H4 (cell line): ENCODE data around the gene CBX7. TPM values are rescaled to one million over a fixed set of nuclear protein-coding genes. Genes with fewer than 3 reads are reported as not detected.

Source experiments
- DNase-seq: peaks from one replicate; pipeline ENCODE4 v3.0.0-alpha.2; 2015; ENCODE audit warnings: low spot score
- total RNA-seq: library from RNA; depleted of rRNA; stranded (reverse); fragments of >200 nt; shearing (Covaris generic); gene quantifications from 2 replicates; pipeline ENCODE4 v1.2.3, GENCODE V29; 2014; rRNA removed

Gene CBX7
- total RNA-seq: 0.37 and 1.7 TPM in 2 replicates

DNA sequence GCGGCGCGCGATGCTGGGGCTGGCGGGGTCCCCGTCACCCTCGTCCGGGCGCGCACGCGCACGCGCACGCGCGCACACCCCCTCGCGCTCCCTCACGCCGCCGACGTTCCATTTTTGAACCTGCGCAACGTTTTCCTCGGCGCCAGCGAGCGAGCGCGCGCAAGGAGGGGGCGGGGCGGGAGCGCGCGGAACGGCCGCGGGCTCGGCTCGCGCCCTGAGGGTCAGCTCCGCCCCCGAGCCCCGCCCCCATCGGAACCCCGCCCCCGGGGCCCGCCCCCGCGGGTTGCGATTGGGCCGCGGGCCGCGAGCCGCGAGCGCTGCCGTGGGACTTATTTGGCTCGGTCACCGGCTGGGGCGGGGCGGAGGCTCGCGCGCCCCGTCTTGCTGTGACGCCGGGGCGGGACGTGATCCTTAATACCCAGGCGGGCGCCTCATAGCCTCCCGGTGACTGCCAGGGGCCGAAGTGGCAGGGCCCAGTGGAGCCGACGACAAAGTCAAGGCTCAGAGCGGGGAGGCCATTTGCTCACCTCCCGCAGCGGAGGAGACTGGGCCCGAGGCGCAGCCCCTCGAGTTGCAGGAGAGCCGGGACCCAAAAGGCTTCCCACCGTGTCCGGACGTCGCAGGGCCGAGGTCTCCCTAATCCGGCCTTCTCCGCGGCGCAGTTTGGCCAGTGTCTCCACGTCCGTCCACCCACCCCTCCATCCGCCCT lies at the start of gene CBX7:
Gene CBX7, minus strand, starts transcription at position 170 of the 709 bp plus-strand sequence. CDS start 236 bp downstream, outside the sequence.
- peak; percentile 77 for DNase-seq

DNA sequence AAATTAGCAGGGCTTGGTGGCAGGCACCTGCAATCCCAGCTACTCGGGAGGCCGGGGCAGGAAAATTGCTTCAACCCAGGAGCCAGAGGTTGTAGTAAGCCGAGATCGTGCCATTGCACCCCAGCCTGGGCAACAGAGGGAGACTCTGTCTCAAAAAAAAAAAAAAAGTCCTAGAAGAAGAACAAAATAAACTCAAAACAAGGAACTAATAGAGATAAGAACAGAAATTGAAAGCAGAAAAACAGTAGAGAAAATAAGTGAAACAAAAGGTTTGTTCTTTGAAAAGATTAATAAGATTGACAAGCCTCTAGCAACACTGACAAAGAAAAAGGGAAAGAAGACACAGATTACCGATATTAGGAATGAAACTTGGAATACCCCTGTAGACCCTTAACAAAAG lies 45.1 kb upstream of the CBX7 start:
- no peak for DNase-seq

DNA sequence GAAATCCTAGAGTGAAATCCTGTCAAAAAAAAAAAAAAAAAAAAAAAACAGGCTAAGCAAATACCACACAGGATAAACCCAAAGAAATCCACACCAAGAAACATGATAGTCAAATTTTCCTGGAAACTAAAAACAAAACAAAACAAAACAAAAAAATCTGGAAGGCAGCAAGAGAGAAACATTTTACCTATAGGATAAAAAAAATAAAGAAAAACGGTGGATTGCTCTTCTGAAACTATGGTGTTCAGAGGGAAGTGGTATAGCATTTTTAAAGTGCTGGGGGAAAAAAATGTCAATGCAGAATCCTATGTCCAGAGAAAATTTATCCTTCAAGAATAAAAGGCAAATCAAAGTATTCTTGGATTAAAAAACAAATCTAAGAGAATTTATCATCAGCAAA lies 41.6 kb upstream of the CBX7 start:
- DNase-seq: no peak

DNA sequence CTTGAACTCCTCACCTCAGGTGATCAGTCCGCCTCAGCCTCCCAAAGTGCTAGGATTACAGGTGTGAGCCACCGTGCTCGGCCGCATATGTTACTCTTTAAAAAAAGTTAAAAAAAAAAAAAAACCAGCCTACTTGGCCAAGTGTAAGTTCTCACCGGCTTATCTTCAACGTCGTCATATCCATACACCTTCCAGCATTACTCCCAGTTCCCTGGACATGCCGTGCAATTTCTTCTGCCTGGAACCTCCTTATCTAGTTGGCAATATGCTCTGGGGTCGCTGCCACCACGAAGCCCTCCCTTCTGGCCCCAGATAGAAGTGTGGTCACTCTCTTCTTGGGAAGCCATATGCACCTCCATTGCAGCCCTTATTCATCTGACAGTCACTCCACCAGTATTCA lies 36.3 kb upstream of the CBX7 start:
- DNase-seq: no peak

- no peak for DNase-seq
These were observed 33.1 kb upstream of the CBX7 start for GRCh38 chr22:39185601-39186012.

GRCh38 chr22:39184586-39185577 lies 32.4 kb upstream of the CBX7 start:
- DNase-seq: no peak

DNA sequence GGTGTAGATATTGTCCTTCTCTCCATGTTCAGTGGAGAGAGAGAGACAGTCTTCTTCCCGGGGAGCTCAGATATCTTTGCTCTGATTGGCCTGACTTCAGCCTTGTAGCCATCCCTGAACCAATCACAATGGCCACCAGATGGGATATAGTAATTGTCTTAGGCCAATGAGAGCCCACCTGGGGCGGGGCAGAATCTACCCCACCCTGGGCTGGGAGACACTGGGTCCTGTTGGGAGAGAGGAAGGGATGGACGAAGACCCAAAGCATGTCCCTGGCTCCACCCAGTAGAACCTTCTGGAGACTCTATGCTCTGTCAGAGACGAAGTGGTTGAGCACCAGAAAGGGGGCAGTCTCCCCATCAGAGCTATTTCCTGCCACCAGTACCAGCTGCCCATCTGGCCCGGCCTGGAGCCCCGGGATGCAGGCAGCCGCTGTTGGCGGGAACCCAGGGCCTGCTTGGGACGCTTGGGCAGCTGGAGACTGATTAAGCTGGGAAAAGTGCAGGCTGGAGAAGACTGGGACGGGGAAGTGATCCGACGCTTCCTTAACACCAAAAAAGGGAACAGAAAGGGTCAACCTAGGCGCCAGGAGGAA lies 31.6 kb upstream of the CBX7 start:
- DNase-seq: no peak

- peak; percentile 55 for DNase-seq
These were observed 30.1 kb upstream of the CBX7 start for GRCh38 chr22:39182478-39183030.

GRCh38 chr22:39181778-39182177 lies 29.3 kb upstream of the CBX7 start:
- DNase-seq: no peak

- no peak for DNase-seq
These were observed 28.9 kb upstream of the CBX7 start for GRCh38 chr22:39181356-39181755.

DNA sequence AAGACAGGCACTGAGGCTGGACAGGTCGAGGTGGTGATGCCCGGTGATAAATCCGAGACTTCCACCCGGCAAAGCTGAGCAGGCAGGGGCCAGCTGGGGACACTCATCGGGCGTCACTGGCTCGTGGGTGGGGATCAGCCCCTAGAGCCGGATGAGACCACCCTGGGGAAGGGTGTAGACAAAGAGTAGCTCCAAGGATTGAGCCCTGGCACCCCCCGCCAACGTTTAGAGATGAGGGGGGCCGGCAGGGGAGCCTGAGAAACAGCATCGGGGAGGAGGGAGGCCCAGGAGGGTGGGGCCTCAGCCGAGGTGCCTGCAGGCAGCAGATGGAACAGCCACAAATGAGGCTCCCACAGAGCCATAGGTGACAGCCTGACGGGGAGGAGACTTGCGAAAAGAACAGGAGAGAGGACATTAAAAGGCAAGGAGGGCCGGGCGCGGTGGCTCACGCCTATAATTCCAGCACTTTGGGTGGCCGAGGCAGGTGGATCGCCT lies 27.4 kb upstream of the CBX7 start:
- DNase-seq: no peak

DNA sequence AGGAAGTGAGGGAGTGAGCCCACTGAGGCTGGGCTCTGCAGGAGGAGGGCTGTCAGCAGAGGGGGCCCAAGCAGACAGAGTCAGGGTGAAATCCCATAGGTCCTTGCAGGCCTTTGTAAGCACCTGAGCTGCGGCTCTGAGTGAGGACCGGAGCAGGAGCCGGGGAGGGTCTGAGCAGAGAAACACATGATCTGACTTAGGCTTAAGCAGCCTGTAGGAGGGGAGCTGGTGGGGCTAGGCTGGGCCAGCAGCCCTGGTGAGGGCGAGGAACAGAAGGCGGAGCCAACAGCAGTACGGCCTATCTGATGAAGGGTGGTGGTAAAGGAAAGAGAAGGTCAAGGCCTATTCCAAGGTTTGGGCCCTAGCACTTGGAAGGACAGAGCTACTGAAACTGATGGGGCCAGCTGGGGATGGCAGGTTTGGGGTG lies 26.9 kb upstream of the CBX7 start:
- no peak for DNase-seq

DNA sequence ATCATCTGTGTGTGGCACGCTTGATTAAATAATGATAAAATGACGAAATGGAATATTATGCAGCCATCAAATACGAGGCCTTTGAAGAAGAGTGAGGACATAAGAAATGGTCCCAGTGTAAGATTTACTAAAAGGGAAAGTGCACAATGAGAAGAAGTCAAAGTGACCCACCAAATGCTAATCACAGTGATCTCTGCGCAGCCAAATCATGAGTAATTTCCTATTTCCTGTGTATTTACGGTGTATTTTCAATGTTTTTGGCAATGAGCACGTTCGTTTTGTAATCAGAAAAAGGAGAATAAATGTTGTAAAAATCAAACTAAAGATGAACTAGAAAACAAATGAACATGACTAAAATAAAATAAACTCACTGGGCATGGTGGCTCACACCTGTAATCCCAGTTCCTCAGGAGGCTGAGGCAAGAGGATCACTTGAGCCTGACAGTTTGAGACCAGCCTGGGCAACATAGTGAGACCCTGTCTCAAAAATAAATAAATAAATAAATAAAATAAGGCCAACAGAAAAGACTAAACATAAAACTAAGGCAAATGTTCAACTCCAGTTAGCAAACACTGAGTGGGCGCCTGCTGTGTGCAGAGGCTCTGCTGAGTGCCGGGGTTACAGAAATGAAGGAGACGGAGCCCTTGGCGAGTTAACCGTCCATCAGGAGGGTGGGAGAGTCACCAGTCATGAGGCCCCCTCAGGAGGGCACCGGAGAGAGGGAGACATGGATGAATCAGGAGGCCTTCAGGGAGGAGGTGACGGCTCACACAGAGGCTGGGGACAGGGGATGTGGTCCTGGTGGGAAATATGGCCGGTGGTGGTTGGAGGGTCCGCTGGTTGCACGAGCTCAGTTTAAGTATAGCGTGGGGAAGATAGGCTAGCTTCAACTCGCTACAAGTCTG lies 26.0 kb upstream of the CBX7 start:
- no peak for DNase-seq

GRCh38 chr22:39177791-39178190 lies 25.3 kb upstream of the CBX7 start:
- DNase-seq: no peak

GRCh38 chr22:39177456-39177775 lies 24.9 kb upstream of the CBX7 start:
- DNase-seq: no peak

DNA sequence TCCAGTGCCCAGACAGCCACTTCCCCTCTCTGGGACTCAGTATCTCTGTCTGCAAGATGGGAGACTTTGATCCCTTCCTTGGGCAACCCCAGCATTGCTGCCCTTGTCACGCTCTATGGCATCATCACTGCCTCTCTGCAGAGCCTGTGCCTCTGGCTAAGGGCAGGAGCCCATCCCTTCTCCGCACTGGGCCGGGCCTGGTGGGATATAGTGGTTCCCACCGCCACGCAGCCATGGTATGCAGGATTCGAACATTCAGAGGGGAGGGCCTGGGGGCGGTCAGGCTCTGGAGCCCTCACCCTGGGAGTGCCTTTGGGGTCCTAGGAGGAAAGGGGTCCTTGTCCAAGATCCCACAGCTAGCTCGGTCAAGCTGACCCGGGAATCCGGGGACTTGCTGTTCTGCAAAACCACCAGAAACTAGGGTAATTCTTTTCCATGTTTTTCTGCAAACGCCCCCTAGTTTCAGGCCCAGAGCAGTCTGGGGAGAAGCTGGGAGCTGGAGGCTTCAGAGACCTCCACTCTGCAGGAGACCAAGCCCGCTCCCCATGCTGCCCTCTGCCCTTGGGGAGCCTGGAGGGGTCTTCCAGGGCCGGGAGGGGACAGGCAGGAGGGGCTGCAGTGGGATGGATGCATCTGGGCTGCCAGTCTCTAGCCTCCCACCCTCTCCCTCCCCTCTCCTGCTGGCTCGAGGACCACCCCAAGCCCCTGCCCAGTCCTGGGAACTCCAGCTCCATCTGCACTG lies 24.4 kb upstream of the CBX7 start:
- no peak for DNase-seq

DNA sequence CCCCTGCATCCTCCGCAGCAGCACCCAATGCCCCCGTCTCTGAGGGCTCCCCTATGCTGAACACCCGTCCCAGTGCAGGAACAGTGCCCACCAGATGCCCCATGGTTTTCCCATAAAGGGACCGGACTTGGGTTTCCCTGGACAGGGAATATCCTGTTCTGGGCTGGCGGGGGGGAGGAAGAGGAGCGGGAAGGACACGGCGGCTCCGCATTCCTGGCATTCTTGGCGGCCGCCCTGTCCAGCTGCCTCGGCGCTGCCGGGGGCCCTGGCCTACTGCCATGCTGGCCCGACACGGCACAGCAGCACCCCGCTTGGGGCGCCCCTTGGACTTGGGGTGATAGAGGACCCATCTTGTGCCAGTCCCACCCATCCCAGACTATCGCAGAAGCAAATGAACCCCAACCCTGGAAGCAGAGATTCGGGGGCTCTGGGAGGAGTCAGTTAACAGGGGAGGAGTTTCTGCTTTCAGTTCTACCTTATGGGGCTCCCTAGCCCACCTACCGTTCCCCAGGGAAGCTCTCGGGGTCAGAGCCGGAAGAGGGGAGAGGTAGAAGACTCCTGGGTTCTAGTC lies 23.7 kb upstream of the CBX7 start:
- peak; percentile 77 for DNase-seq

GRCh38 chr22:39175353-39176142 lies 23.1 kb upstream of the CBX7 start:
- no peak for DNase-seq
